ENCODE measurements around the gene ENTREP3. TPM values are rescaled to one million over a fixed set of nuclear protein-coding genes. Genes with fewer than 3 reads are reported as not detected.

ENTREP3 gene
- total RNA-seq, 1 donor from 2014 or later, result 13.9 TPM

DNA sequence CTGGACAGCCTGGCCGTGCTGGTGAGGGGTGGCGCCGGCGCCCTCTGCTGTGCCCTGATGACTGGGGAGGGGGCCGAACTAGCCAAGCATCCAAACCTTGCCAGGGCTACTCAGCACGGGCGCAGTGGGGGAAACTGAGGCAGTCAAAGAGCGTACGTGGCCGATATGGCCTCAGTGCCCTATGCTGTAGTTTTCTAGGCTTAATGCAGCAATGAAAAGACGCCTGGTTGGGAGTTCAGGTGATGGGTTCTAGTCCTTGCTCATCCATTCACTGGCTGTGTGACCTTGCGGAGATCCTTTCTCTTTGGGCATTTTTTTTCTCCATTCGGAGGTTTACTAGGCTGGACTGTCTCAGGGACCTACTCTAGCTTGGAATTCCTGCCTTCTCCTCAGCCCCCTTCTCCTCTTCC, 46.0 kb downstream of the ENTREP3 start:
- H3K27me3 ChIP-seq (ENCODE audit: low read depth), result no peaks in the 10 kb centered on the region
- no peaks in the 10 kb centered on the region for H3K9me3 ChIP-seq (replicated peaks)
- no peak for DNase-seq
- H3K4me3 ChIP-seq, result peak overlapping the region; percentile 95
- peak overlapping the region; percentile 99 for H3K27ac ChIP-seq (replicated peaks)
- peaks cover 4% of the 10 kb centered on the region for H3K36me3 ChIP-seq
- intact Hi-C loops (cut with micrococcal nuclease), result no loop called here
- TF ChIP-seq, protein P1, sequence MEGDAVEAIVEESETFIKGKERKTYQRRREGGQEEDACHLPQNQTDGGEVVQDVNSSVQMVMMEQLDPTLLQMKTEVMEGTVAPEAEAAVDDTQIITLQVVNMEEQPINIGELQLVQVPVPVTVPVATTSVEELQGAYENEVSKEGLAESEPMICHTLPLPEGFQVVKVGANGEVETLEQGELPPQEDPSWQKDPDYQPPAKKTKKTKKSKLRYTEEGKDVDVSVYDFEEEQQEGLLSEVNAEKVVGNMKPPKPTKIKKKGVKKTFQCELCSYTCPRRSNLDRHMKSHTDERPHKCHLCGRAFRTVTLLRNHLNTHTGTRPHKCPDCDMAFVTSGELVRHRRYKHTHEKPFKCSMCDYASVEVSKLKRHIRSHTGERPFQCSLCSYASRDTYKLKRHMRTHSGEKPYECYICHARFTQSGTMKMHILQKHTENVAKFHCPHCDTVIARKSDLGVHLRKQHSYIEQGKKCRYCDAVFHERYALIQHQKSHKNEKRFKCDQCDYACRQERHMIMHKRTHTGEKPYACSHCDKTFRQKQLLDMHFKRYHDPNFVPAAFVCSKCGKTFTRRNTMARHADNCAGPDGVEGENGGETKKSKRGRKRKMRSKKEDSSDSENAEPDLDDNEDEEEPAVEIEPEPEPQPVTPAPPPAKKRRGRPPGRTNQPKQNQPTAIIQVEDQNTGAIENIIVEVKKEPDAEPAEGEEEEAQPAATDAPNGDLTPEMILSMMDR (IDR thresholded peaks at IDR 0.05; ENCODE audit: borderline replicate concordance), result no peak
- H3K4me1 ChIP-seq, result peaks cover 39% of the 10 kb centered on the region

DNA sequence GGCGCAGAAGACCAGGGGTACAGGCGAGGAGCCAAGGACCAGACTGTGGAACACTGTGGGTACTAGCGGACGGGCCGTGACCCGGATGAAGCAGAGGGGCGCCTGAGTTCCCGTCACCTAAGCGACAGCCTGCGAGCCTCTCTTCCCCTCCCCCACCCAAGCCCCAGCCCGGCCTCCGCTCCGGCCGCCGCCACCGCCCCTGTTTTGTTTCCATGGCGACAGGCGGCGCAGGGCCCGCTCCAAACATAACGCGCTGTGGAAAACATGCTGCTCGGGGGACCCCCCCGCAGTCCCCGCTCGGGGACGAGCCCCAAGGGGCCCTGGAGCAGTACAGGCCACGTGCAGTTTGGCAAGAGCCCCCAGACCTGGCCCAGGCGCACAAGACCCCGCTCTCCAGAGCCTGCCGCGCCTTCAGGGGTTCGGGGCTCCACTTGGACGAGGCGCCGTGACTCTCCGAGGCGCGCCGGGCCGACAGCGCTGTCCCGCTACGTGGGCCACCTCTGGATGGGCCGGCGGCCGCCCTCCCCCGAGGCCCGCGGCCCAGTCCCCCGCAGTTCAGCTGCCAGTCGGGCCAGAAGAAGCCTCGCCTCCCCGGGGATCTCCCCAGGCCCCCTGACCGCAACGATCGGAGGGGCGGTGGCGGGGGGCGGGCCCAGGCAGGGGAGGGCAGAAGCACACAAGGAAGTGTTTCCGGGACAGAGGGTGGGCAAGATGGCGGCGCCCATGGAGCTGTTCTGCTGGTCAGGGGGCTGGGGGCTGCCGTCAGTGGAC, 46.6 kb downstream of the ENTREP3 start, which contains the start of gene MTX1:
Gene MTX1, plus strand, starts transcription at position 155 of the 771 bp plus-strand sequence. Its CDS starts 110 bp downstream, at position 265.
- TF ChIP-seq, protein P1 (IDR thresholded peaks at IDR 0.05; ENCODE audit: borderline replicate concordance), result no peak
- peaks cover 39% of the 10 kb centered on the region for H3K4me1 ChIP-seq
- no peaks in the 10 kb centered on the region for H3K9me3 ChIP-seq (replicated peaks)
- intact Hi-C loops (cut with micrococcal nuclease), result no loop called here
- H3K27ac ChIP-seq (replicated peaks), result peak within 1 kb of the TSS; percentile 99
- H3K27me3 ChIP-seq (ENCODE audit: low read depth), result no peaks in the 10 kb centered on the region
- peaks cover 4% of the 10 kb centered on the region for H3K36me3 ChIP-seq
- peak; percentile 93 for DNase-seq
- H3K4me3 ChIP-seq, result peak within 1 kb of the TSS; percentile 95

GRCh38 chr1:155207806-155208540, 47.3 kb downstream of the ENTREP3 start, which contains the start of gene THBS3:
Gene THBS3, minus strand, starts transcription at chr1:155207897. Its CDS starts 21 bp downstream, at chr1:155207876.
- intact Hi-C loops (cut with micrococcal nuclease), result no loop called here
- no peaks in the 10 kb centered on the region for H3K27me3 ChIP-seq (ENCODE audit: low read depth)
- TF ChIP-seq, protein P1 (IDR thresholded peaks at IDR 0.05; ENCODE audit: borderline replicate concordance), result no peak
- H3K4me1 ChIP-seq, result peaks cover 39% of the 10 kb centered on the region
- peak within 1 kb of the TSS; percentile 95 for H3K4me3 ChIP-seq
- H3K27ac ChIP-seq (replicated peaks), result peak within 1 kb of the TSS; percentile 99
- H3K9me3 ChIP-seq (replicated peaks), result no peaks in the 10 kb centered on the region
- H3K36me3 ChIP-seq, result peaks cover 4% of the 10 kb centered on the region
- peak; percentile 47 for DNase-seq

GRCh38 chr1:155206891-155207805, 48.1 kb downstream of the ENTREP3 start:
- TF ChIP-seq, protein P1 (IDR thresholded peaks at IDR 0.05; ENCODE audit: borderline replicate concordance), result peak; percentile 84
- H3K9me3 ChIP-seq (replicated peaks), result no peaks in the 10 kb centered on the region
- H3K27me3 ChIP-seq (ENCODE audit: low read depth), result no peaks in the 10 kb centered on the region
- peak overlapping the region; percentile 95 for H3K4me3 ChIP-seq
- peak; percentile 84 for DNase-seq
- intact Hi-C loops (cut with micrococcal nuclease), result no loop called here
- peak overlapping the region; percentile 99 for H3K27ac ChIP-seq (replicated peaks)
- H3K36me3 ChIP-seq, result peaks cover 4% of the 10 kb centered on the region
- peaks cover 39% of the 10 kb centered on the region for H3K4me1 ChIP-seq

Measured in left ventricle myocardium inferior (tissue), 1 donor.